Ovary (tissue), 9 donors: ENCODE measurements around the gene DNMBP. TPM values are rescaled to one million over a fixed set of nuclear protein-coding genes. Genes with fewer than 3 reads are reported as not detected.

Experiments used
- DNase-seq, 5 donors: peaks; one replicate each; pipeline ENCODE4 v3.0.0-alpha.2; 2019 to 2020
- H3K27ac ChIP-seq, 2 donors: fragments of 200-600 bp; one replicate each; pipeline versions ENCODE4 v1.5.1 to v1.8.0; 2019 to 2022
- H3K27me3 ChIP-seq: fragments of 200-600 bp; one replicate; pipeline ENCODE4 v1.8.0; 2022
- H3K36me3 ChIP-seq: fragments of 200-600 bp; sonication (generic); one replicate; pipeline ENCODE4 v1.5.1; 2019
- H3K4me1 ChIP-seq: one replicate; pipeline ENCODE4 v1.8.1; 2013; ENCODE audit warnings: mild to moderate bottlenecking, moderate library complexity; ENCODE audit not compliant: insufficient read depth
- H3K4me3 ChIP-seq: fragments of 200-600 bp; sonication (generic); one replicate; pipeline ENCODE4 v1.5.1; 2017
- H3K9me3 ChIP-seq, 2 donors: fragments of 200-600 bp in 1 of 2; sonication (generic) in 1 of 2; one replicate each; pipeline versions ENCODE4 v1.5.1 to v1.8.1; 2013 to 2019; ENCODE audit warnings: mild to moderate bottlenecking in 1 of 2, moderate library complexity in 1 of 2
- CTCF ChIP-seq, 3 donors: fragments of 450-650 bp in 2 of 3; fragments of 200-600 bp in 1 of 3; IDR thresholded peaks; one replicate each; pipeline versions ENCODE4 v1.5.1 to v1.8.0; 2016 to 2022; ENCODE audit warnings: antibody characterized with exemption in 3 of 3, mild to moderate bottlenecking in 1 of 3
- EP300 ChIP-seq: sonication (generic); formaldehyde crosslinking; IDR thresholded peaks from one replicate; pipeline ENCODE4 v1.6.1; 2017; ENCODE audit warnings: antibody characterized with exemption
- POLR2A ChIP-seq: fragments of 450-650 bp; IDR thresholded peaks from one replicate; pipeline ENCODE4 v1.6.1; 2017; ENCODE audit warnings: antibody characterized with exemption, mild to moderate bottlenecking, moderate library complexity
- whole genome bisulfite sequencing, 3 donors: extraction: QIAGEN DNeasy Blood & Tissue Kit in 1 of 3; methylation state at CpG; one replicate each; pipeline versions ENCODE4 v1.1.5 to v1.1.7; 2013 to 2017; 5-methylcytosine and 5-hydroxymethylcytosine counted together
- intact Hi-C, 4 donors: fragments of 100-400 bp; cut with DNase I; formaldehyde crosslinking; loops; one replicate each; pipeline versions ENCODE4 v1.11.0 to v1.15.1; 2022 to 2023
- polyA plus RNA-seq, 2 donors: library from polyadenylated mRNA; stranded (reverse); fragments of 200-250 nt in 1 of 2; fragments of 350-450 nt in 1 of 2; fragmentation: Illumina TruSeq in 1 of 2; extraction: RNeasy Lipid Tissue Mini Kit (QIAGEN cat#74804) in 1 of 2; gene quantifications; one replicate each; pipeline ENCODE4 v1.2.3, GENCODE V29; 2013 to 2014
- total RNA-seq, 7 donors: library from RNA; depleted of rRNA in 2 of 7; stranded (reverse); fragments of >200 nt in 2 of 7; fragmentation: NEBNext Ultra II Directional in 3 of 7; extraction: Animal tissue kit (Norgen Biotek cat#: 25700) in 3 of 7; gene quantifications; one replicate each; pipeline versions ENCODE4 v1.1.0 to v1.2.4, GENCODE V29; 2016 to 2023
- donor health status: DM: no; HTN: no; CAD: no; lungs with moderate emphysema.
- donor health status: DM: no; HTN: no; CAD: no.
- donor health status: Bipolar disorder and iron deficiency.
- donor health status: DM: yes; HTN: yes; CAD: no.
- donor health status: DM: no; HTN: no; CAD: no.
- donor health status: DM: yes; HTN: yes; CAD: no.

Gene DNMBP
- total and polyA plus RNA-seq, 9 donors = 10.8 to 25.4 (median 20.3) TPM

GRCh38 chr10:99827936-99828335 lies 181.8 kb downstream of the DNMBP start:
- no peak for DNase-seq
- Histone ChIP-seq H3K27ac (no peak overlapping the region), H3K4me3 (no peak overlapping the region), H3K4me1 (no peaks in the 10 kb centered on the region), H3K36me3 (no peaks in the 10 kb centered on the region), H3K27me3 (no peaks in the 10 kb centered on the region), H3K9me3 (no peaks in the 10 kb centered on the region)
- TF ChIP-seq POLR2A (no peak), CTCF (IDR thresholded peaks at IDR 0.05) (no peak), EP300 (no peak)
- WGBS, 3 donors = 84 to 89% (median 85%) methylated on average over 3 of the region's 3 CpGs
- intact Hi-C loops = no loop called here

Other genes starting within 250 kb of the DNMBP start
- gene ABCC2, start 227.3 kb downstream of the DNMBP start, total RNA-seq = 1 to 10 TPM in 4 of 7 donors, under 1 TPM in 3; 0.38 to 1.8 (median 1.1) TPM
- gene ABCC2, start 227.3 kb downstream of the DNMBP start, polyA plus RNA-seq = under 1 TPM; 0.22 to 0.63 TPM
- gene CPN1, start 71.9 kb upstream of the DNMBP start, total RNA-seq = not detected
- gene CPN1, start 71.9 kb upstream of the DNMBP start, polyA plus RNA-seq = not detected
- 10 to 100 TPM; 10.7 to 26.5 (median 24.6) TPM for gene ERLIN1, start 176.1 kb upstream of the DNMBP start, total RNA-seq
- gene ERLIN1, start 176.1 kb upstream of the DNMBP start, polyA plus RNA-seq = 10 to 100 TPM; 17.9 to 55.2 TPM
- 10 to 100 TPM; 11.3 to 18.6 (median 13.4) TPM for gene CHUK, start 219.6 kb upstream of the DNMBP start, total RNA-seq
- gene CHUK, start 219.6 kb upstream of the DNMBP start, polyA plus RNA-seq = 10 to 100 TPM in 1 of 2 donors, 1 to 10 TPM in 1; 7.0 to 11.4 TPM